ENCODE data around the gene LNX2.

- TF ChIP-seq CTCF (conservative IDR thresholded peaks at IDR 0.05 in 1 of 2, IDR thresholded peaks at IDR 0.05 in 1 of 2; ENCODE audit: extremely low read depth in 1 of 2, insufficient read depth in 1 of 2, low read depth in 1 of 2, low read length in 2 of 2) (peak; percentile 78 to 97), EZH2 (IDR thresholded peaks at IDR 0.05; ENCODE audit: borderline replicate concordance, low read length) (no peak)
These were observed 87.1 kb downstream of the LNX2 start for GRCh38 chr13:27533155-27533643.

Data from mammary epithelial cell (primary cell).